DOHH2 (cell line): ENCODE measurements around the gene ADAMTS2.

Experiments
- EZH2phosphoT487 ChIP-seq: fragments of 200-600 bp; sonication (generic); IDR thresholded peaks from 2 replicates; pipeline ENCODE4 v1.6.1; 2017; ENCODE audit warnings: borderline replicate concordance, mild to moderate bottlenecking, antibody characterized with exemption, low read length, moderate library complexity, mixed read lengths
- TF ChIP-seq, protein P1 (sequence below): fragments of 200-600 bp; sonication (generic); IDR thresholded peaks from one replicate; pipeline ENCODE4 v1.5.1; 2014; ENCODE audit warnings: antibody characterized with exemption, mild to moderate bottlenecking, low read depth, low read length; ENCODE audit not compliant: poor library complexity, severe bottlenecking

DNA sequence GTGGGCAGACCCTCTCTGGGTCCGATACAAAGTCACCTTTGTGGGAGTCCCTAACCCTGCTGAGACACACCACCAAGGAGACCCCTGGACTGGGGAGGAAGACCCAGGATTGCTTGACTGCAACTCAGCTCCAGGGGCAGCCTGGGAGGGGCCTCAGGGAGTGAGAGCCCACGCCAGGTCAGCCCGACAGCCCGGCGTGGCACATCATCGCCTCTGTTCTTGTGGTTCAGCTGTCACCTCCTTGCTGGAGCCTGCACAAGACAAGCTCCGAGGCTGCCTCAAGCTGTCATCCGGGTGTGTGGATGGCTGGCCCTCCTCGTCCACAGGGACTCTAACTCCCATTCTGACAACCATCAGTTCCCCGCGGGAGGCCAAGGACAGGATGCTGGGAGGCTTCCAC, 151.5 kb downstream of the ADAMTS2 start:
- TF ChIP-seq, protein P1, sequence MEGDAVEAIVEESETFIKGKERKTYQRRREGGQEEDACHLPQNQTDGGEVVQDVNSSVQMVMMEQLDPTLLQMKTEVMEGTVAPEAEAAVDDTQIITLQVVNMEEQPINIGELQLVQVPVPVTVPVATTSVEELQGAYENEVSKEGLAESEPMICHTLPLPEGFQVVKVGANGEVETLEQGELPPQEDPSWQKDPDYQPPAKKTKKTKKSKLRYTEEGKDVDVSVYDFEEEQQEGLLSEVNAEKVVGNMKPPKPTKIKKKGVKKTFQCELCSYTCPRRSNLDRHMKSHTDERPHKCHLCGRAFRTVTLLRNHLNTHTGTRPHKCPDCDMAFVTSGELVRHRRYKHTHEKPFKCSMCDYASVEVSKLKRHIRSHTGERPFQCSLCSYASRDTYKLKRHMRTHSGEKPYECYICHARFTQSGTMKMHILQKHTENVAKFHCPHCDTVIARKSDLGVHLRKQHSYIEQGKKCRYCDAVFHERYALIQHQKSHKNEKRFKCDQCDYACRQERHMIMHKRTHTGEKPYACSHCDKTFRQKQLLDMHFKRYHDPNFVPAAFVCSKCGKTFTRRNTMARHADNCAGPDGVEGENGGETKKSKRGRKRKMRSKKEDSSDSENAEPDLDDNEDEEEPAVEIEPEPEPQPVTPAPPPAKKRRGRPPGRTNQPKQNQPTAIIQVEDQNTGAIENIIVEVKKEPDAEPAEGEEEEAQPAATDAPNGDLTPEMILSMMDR = no peak
- no peak for TF ChIP-seq EZH2phosphoT487
